Stimulated activated CD4-positive, alpha-beta T cell treated with anti-CD3 and anti-CD28 coated beads, TNF-alpha, amount 100 ng/mL, for 4 hours (primary cell): Measurements from ENCODE around the gene GLI2.

Source experiments
- DNase-seq, 3 experiments: peaks; one replicate each; pipeline ENCODE4 v3.0.0-alpha.2; 2020; ENCODE audit warnings: low read depth in 3 of 3

The GLI2 gene

GRCh38 chr2:120758181-120759144 lies 22.8 kb downstream of the GLI2 start:
- no peak for DNase-seq

- DNase-seq, result no peak
Observed at GRCh38 chr2:120759543-120760331, 24.1 kb downstream of the GLI2 start.

GRCh38 chr2:120760446-120761135 lies 24.9 kb downstream of the GLI2 start:
- no peak for DNase-seq

DNA sequence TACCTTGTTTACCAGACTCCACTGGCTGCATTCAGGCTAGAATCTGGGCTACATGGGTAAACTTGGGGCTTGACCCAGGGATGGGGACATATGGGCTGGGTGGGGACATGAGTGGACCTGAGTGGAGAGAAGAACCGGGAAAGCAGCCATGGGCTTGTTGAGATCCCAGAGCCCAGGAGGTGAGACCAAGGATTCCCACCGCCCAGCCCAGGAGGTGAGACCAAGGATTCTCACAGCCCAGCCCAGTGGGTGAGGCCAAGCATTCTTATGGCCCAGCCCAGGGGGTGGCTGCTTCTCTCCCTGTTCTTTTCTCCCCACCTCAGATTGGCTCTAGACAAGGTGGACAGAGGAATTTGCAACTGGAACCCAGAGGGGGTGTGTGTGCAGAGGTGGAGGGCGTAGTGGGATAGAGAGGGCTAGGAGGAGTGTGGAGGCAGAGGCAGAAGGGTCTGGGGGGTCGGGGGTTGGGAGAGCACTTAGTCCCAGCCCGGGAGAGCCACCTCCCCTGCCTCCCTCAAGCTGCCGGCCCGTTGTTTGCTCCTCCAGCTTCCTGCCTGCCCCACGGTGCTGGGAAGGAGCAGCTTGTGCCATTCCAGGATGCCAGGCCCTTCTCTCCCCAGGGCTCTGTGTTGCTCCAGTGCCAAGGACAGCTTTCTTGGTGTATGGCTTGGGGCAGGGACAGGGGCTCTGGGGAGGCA lies 25.6 kb downstream of the GLI2 start:
- DNase-seq, result no peak

DNA sequence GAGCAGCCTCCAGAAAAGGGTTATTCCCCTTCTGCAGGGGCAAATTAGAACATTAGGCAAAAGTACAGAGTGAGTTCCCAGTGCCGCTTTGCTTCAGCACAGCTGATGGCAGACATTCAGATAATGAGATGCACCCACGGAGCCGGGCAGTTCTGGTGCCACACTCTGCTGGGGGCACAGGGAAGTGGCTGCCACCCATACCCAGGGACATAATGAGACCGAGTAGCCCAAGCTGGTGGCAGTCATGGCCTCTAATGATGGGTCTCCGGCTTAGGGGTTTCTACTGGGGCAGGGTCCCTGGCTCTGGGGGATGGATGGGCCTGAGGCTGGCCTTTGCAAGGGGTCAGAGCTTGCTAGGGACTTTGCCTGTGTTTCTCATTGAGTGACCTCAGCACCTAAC lies 26.2 kb downstream of the GLI2 start:
- no peak for DNase-seq

DNA sequence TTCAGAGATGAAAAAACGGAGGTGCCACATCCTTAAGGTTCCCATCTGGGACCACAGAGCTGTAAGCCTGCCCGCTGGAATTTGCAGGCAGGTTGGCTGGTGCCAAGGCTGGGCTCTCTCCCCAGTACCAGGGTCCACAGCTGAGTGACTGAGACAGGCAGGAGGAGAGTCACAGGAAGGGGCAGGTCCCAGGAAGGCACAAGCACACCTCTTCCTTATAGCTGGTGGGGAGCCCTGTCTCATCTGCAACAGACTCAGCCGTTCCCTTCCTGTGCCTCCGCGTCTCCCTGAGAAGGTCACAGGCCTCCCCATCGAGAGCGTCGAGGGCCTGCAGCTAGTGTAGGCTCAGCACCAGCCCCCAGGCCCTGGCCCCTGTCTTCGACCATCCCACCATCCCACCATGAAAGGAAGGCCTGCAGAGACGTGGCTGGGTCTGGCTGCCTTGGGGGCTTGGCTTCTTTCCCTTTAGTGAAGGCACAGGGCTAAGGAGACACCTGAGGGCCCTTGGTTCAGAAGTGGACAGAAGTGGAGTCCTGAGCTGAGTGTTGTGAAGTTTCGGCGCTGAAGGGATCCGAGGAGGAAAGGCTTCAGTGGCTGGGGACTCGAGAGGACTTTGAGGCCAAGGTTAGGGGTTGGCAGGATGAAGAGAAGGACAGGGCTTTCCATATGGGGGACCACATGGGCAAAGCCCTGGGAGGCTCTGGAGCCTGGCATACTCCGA lies 26.8 kb downstream of the GLI2 start:
- no peak for DNase-seq

- no peak for DNase-seq
Observed at GRCh38 chr2:120763508-120763907, 27.8 kb downstream of the GLI2 start.

- DNase-seq, result no peak
Observed at GRCh38 chr2:120763931-120764330, 28.3 kb downstream of the GLI2 start.

DNA sequence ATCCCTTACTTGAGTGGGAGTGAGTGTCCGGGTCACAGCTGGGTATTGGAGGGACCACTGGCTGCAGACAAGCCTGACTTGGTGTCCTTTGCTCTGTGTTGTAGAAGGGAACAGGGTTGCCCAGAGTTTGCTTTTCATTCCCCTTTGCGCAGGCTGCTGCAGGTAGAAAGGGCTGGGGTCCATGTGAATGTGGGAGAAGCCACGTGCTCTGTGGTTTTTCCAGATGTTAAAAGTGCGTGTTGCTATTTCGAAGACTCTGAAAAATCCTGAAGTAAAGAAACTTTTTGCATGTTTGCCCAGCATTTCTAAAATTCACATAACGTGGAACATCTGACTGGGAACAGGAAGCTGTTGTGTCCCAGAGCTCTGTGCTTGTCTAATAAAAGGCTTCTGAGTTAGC lies 28.8 kb downstream of the GLI2 start:
- no peak for DNase-seq

DNA sequence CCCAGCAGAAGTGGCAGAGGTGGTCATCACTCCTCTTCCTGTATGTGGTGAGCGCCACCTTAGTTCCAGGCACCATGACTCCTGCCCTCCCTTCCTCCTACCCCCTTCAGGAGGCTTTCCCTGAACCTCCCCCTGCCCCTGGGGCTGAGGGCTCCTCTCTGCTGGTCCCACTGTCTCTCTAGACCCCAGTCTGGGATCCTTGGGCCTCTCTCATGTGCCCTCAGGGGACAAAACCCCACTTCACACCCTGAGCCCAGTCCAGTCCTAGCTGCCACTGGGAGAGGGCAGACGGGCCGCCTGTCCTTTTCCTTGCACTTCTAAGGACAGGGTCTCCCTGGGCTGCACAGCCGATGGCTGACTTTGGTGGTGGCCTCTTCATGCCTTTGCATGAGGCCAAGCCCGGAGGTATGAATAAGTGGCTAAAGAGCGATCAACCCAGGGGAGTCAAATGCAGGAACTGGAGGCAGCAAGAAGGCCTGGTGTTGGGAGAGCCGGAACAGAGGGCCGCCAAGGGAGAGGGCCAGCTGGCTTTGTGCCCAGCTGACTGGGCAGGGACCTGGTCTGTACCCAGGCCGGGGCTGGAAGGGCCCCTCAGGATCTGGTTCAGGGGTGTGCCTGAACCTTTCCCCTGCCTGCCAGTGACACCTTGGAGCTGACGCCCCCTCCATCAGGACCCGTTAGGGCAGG lies 29.5 kb downstream of the GLI2 start:
- no peak for DNase-seq

DNA sequence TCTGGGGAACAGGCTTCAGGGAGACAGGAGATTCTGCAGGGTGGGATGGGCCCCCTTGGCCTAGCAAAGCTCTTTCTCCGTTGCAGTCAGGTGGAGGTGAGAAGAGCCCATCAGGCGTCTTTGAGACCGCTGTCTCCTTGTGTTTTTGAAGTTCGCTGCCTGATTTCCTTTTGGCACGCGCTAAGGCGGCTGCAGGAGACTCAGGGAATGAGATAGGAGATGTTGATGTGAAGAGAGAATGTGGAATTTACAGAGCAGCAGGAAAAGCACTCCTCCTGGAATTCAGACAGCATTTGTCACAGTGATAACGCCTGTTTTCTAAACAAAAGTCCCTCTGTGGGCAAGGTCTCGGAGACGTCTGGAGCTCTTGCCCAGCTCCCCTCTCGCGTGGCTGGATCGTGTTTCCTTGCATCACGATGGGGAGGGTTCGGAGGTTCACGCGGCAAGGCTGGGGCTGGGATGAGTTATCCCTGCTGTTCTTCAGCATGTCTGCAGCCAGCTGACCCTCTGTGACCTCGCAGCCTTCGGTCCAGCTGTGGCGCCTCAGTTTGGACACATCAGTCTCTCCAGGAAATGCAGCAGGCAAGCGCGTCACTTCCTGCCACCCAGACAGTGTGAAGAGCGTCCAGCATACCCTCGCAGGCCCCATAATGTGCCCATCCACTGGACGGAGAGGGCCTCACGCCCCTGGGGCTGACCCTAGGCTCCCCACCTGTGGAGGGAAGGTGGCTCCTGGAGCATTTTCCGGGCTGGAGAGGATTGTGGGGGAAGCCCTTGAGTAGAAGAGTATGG lies 30.2 kb downstream of the GLI2 start:
- no peak for DNase-seq

DNA sequence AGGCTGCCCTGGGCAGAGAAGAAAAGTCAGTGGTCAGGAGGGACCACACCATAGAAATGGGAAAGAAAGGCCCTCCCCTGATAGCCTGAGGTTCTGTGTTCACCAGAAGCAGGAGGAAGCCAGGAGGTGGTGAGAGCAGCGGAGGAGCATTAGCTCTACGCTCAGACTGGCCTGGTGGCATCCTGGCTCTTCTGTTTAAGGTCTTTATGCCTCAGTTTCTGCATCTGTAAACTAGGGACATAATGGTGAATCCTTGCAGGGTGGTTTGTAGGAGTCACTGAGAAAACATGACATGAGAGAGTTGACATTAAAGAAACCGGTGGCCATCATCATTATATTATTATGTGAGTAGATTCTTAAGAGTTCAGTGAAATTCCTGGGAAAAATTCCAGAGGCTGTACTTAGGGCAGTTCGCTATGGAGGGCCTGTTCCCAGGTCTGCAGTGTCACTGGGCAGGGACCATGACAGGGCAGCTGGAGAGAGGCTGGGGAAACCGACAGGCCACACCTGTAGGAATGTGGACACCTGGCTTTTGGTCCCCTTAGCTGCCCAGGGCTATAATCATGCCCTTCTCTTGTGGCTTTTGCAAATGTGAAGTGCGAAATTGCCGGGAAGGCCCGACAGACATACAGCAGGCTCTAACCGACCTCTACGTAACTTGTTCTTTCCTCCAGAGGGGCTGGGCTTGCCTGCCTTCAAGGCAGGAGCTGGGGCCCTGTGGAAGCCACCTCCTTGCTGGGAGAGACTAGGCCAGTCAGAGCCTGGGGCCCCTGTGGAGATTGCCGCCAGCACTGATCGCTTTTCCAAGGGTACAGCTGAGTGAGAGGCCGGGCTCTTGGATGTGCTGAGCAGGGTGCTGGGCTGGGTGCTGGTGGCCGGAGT lies 31.0 kb downstream of the GLI2 start:
- DNase-seq, result no peak

DNA sequence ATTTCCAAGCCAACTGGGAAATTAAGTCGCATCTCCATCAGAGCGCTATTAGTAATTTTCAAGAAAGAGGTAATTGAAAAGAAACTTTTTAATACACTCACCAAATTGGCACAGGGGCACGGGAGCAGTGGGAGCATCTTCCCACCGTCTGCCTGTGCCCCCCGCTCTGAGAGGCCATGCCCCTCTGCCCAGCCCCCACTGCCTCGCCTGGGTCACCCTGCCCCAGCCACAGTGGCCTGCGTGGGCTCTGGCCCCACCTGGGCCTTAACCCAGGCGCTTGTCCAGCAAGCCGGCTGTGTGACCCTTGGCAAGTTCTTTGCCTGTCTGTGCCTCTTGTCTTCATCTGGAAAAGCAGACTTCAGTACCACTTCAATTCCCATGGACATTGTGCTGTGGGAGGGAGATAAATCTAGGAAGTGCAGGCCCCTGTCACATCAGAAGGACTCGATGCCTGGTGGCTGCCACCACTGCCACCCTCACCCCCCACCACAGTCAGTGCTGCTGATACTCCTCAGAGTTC lies 31.9 kb downstream of the GLI2 start:
- DNase-seq, result no peak

GRCh38 chr2:120768112-120769048 lies 32.7 kb downstream of the GLI2 start:
- no peak for DNase-seq

DNA sequence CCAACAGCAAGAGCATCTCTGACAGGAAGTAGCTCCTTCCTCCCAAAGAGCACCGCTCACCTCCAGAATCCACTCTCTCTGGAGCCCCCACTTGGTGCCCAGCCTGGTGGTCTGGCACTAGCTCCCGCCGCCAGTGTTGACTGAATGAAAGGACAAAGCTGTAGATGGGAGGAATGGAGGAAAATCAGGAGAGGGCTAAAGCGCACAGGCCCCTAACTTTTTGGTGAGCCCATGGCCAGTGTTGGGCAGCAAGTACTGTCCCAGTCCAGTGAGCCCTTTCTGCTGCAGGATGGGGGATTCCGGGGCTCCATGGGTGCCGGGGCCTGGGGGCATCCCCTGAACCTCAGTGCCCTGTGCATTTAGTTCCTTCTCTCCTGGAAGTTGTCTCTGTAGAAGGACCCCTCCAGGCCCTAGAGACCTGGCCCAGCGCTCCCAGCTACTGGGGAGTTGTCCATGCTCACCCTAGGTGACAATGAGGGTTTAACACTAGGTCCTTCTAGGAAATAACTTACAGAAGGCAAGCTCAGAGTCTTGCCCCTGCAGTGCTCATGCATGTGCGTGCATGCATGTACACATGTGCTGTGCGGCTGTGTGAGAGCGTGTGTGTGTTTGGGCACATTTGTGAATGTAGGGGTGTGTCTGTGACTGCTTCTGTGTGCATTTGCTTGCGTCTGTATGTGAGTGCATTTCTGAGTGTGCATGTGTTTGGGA lies 33.6 kb downstream of the GLI2 start:
- DNase-seq, result no peak

DNA sequence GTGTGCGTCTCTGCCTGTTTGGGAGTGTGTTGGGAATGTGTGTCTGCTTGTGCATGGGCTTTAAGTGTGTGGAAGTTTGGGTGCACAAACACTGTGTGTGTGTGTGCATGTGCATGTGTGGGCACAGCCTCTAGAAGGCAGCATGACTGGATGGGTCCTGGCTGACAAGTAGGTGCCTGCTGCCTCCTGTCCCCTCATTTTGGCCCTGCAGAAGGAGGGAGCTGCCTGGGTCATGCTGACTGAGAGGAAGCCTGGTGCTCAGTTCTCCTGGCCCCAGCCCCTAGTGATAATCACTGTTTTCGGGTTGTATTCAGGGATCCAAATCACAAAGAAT lies 34.1 kb downstream of the GLI2 start:
- no peak for DNase-seq

- no peak for DNase-seq
Observed at GRCh38 chr2:120770176-120770575, 34.5 kb downstream of the GLI2 start.
